Activated T-helper 1 cell treated with Interleukin-2 at 50 U/mL for 16 hours (primary cell): ENCODE results near the gene DNAJB8.

Experiments used
- DNase-seq: peaks from one replicate; pipeline ENCODE4 v3.0.0-alpha.2; 2020; ENCODE audit warnings: low read depth

DNAJB8 gene

DNA sequence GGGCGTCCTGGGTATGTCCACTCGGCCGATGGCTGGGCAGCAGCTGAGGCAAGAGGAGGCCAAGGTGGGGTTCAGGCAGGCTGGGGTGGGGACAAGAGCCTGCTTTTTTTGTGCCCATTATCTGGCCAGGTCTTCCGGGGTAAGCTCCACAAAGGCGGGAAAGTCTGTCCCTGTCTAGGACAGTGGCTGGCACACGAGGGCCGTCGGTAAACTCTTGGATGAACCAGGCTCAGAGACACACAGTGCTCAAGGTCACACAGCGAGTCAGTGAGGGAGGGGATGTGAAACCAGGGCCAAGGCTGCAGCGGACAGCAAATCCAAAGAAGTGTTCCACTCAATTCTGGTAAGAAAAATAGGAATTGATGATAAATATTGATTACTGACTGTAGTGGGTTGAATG is 2.9 kb downstream of the DNAJB8 start:
- DNase-seq: no peak

- no peak for DNase-seq
Observed at GRCh38 chr3:128463354-128463753, 3.3 kb downstream of the DNAJB8 start.

GRCh38 chr3:128462931-128463330 is 3.8 kb downstream of the DNAJB8 start:
- no peak for DNase-seq

GRCh38 chr3:128462341-128462910 is 4.3 kb downstream of the DNAJB8 start:
- no peak for DNase-seq

- no peak for DNase-seq
Observed at GRCh38 chr3:128461731-128462130, 5.0 kb downstream of the DNAJB8 start.

- DNase-seq: no peak
Observed at GRCh38 chr3:128459461-128459820, 7.2 kb downstream of the DNAJB8 start.

DNA sequence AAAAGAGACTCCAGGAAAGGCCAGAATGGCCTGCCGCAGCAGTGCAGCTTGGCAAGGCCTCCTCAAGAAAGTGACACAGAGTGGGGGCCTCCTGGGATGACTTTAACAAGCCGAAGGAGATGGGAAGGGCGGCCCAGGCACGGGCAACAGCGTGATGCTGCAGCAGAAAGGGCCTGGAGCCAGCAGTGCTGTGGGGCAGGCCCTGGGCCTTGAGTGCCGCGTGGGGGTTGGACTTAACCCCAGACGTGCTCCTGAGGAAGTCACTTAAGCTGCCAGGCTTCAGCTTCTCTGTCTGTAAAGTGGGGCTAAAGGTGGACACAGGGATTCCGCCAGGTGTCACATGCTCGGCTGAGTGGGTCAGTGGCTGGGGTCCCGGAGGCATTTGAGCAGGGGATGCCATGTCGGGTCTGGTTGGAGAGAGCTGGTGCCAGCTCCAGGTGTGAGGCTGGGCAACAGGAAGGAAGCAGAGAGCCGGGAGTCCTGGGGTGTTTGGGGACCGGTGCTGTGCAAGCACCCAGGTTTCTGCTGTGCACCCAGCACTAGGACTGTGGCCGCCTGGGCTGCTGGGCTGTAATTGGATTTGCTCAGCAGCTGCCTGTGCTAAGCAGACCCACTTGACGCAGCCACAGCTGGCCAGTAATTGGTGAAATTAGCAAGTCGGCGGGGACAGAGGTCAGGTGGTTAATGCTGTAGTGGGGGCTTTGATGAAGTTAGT is 7.8 kb downstream of the DNAJB8 start:
- DNase-seq: no peak

- DNase-seq: no peak
Observed at GRCh38 chr3:128457937-128458336, 8.8 kb downstream of the DNAJB8 start.

DNA sequence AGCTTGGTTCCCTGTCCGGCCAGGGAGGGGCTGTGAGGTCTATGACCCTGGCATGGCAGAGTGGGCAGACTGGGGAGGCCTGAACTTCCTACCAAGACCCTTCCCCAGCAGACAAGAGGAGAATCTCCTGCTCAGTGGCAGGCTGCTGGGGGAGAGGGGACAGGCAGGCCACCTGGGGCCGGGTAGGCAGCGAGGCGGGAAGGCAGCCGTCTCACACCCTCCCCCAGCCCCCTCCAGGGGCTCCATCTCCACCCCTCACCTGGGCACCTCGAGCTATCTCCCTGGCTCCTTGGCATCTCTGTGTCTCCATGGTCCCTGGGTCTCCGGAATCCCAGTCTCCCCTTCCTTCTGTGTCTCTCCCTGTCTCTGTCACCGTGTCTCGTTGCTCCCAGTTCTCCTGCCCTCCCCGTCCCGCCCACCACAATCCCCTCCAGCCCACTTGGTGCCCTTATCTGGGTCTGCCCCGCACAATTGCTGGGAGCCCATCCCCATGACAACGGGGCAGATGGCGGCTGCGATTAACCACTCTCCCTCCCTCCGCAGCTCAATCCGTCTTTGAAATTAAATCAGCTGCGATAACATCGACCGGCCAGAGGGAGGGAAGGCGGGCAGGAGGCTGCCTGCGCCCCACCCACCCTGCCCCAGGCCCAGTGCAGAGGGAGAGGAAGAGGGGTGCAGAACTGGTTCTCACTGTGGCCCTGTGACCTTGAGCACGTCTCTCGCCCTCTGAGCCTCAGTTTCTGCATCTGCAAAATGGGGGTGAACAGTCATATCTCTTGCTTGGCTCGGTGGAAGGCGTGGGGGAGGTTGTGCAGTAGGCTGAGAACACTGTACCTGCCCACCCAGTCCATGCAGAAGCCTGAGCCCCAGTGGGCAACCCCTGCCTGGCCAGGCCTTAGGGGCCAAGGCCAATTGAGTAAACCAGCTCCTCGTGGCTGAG is 9.6 kb downstream of the DNAJB8 start:
- DNase-seq: no peak

DNA sequence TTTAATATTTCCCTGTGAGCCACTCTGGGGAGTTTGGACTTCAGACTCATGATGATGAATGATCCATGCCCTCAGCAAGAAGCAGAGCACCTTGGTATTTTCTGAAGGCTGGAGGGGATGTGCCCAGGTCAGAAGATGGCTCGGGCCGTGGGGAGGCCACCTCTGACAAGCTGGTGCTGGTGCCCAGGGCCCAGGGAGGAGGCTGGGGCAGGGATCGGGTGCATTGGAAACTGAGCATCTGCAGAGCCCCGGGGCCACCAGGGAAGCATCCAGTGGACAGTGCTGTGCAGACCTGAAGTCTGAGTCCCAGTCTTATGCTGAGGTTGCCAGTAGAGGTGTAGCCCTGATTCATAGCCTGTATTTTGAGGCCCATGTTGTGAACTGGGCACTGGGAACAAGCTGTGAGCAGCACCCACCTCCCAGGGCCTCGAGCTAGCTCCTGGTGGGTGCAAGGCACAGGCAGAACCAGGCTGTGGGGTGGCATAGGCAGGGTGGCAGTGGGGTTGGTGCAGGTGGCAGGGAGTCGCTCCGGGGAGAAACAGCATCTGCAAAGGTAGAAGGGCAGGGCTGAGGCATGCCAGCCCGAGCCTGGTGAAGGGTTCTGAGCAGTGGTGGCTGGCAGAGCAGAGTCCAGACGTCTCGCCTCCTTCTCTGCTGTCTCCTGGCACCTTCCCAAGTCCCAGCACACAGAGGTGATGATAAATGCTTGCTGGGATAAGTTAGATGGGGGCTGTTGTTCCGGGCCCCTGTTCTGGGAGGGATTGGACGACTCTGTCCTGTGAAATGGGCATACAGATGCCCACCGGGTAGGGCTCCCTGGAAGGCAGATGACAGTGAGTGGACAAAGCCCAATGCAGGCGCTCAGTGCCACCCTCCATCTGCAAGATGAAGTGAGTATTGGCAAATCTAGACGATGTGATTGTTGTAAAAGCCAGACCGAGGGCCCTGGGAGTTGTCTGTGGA is 10.6 kb downstream of the DNAJB8 start:
- no peak for DNase-seq

DNA sequence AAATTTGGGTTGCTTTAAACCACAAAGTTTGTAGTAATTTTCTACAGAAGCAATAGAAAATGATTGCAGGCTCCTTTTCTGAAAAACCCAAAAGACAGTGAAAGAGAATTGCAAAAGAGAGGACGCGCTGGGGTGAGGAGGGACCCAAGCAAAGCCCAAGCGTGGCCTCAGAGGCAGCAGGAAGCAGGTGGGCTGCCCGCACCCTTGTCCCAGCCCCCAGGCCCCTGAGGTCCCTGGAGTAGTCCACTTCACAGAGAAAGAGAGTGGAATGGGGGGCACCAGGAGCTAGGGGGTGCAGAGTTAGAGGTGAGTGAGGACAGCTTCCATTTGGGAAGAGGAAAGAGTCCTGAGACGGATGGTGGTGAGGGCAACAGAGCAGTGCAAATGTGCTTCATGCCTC is 11.6 kb downstream of the DNAJB8 start:
- DNase-seq: no peak

DNA sequence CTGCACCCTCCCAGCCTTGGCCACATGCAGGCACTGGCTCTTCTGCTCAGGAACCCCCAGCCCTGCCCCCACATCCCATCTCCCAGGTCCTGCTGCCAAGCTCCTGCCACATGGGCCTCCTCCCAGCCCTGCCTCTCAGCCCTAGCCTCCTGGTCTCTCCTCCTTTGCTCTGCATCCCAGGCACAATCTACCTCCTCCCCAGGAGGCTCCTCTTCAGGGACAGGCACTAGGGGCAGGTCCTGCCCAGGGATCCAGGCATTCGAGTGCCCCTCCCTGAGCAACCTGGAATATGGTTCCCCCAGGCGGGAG is 12.4 kb downstream of the DNAJB8 start:
- no peak for DNase-seq

GRCh38 chr3:128453501-128454309 is 13.0 kb downstream of the DNAJB8 start:
- DNase-seq: no peak

DNA sequence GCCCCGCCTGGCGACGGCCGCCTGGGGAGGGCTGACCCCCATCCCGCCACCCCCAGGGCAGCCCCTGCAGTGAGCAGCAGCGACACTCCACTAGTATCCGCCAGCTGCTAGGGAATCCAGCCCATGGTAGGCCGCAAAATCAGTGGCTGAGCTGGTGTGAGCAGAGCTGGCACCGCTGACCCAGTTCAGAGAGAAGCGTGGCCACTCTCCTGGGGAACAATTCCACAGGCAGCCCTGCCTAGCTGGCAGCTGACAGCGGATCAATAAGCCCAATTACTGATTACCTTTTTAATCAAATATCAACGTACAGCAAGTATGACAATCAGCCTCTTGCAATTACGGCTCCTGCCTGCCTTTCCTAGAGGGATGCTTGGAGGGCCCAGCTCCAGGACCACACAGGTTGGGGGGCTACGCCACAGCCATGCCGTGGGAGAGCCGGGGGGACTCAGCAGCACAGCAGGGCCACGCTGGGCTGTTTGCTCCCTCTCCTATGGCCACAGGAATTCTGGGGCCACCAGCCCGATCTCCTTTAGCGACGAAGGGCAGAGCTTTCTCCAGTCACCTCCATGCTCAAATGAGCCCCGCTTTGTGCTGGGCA is 13.9 kb downstream of the DNAJB8 start:
- no peak for DNase-seq

GRCh38 chr3:128452120-128452519 is 14.6 kb downstream of the DNAJB8 start:
- no peak for DNase-seq

DNA sequence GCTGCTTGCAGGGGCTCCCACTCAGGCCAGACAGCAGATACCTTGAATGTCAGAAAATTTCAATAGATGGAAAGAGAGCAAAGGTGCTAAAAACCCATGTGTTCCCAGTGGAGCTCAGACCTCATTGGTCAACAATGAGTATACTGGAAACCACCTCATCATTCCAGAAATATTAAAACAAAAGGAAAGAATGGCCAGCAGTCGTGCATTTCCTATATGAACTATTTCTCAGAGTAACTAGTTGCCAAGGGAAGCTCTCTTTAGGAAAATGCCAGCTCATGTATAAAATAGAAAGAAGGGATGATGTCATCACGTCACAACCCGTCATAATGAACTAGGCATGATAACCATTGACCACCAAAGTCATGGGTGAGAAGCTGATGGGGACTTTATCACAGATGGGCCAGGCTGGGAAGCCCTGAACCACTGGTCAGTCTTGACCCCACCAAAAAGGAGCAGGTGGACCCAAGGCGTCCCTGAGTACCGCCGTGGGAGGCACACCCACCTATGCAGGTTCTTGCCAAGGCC is 17.5 kb downstream of the DNAJB8 start:
- no peak for DNase-seq

GRCh38 chr3:128448491-128448890 is 18.2 kb downstream of the DNAJB8 start:
- DNase-seq: no peak

GRCh38 chr3:128447561-128448013 is 19.1 kb downstream of the DNAJB8 start:
- no peak for DNase-seq

- no peak for DNase-seq
Observed at GRCh38 chr3:128446821-128447220, 19.9 kb downstream of the DNAJB8 start.

DNA sequence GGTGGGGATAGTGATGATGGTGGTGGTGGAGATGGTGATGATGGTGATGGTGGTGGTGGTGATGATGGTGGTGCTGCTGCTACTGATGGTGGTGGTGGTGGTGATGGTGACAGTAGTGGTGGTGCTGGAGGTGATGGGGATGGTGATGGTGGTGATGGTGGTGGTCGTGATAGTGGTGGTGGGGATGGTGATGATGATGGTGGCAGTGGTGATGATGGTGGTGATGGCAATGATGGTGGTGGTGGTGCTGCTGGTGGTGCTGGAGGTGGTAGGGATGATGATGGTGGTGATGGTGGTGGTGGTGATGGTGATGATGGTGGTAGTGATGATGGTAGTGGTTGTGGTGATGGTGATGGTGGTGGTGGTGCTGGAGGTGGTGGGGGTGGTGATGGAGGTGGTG is 21.3 kb downstream of the DNAJB8 start:
- no peak for DNase-seq
